Breast epithelium (tissue), 4 donors: Measurements from ENCODE around the gene FAF2. TPM values are rescaled to one million over a fixed set of nuclear protein-coding genes. Genes with fewer than 3 reads are reported as not detected.

ENCODE experiments used
- DNase-seq, 2 donors: peaks; one replicate each; pipeline ENCODE4 v3.0.0-alpha.2; 2019; ENCODE audit warnings: low spot score in 2 of 2
- H3K27ac ChIP-seq, 2 donors: fragments of 200-600 bp; sonication (generic) in 1 of 2; one replicate each; pipeline ENCODE4 v1.5.1; 2016 to 2019; ENCODE audit warnings: mild to moderate bottlenecking in 1 of 2
- H3K27me3 ChIP-seq, 2 donors: fragments of 200-600 bp; sonication (generic) in 1 of 2; one replicate each; pipeline versions ENCODE4 v1.5.1 to v1.6.0; 2017 to 2019; ENCODE audit warnings: control low read depth in 1 of 2, mild to moderate bottlenecking in 1 of 2
- H3K36me3 ChIP-seq: fragments of 200-600 bp; one replicate; pipeline ENCODE4 v1.5.1; 2019
- H3K4me1 ChIP-seq, 2 donors: fragments of 200-600 bp; sonication (generic); one replicate each; pipeline ENCODE4 v1.5.1; 2016 to 2019; ENCODE audit warnings: control low read depth in 1 of 2
- H3K4me3 ChIP-seq, 3 donors: fragments of 200-600 bp; sonication (generic); 1 replicate in 2 of 3; 2 replicates in 1 of 3; pipeline ENCODE4 v1.5.1; 2016 to 2019; ENCODE audit warnings: mild to moderate bottlenecking in 3 of 3, moderate library complexity in 2 of 3
- H3K9me3 ChIP-seq, 2 donors: fragments of 200-600 bp; sonication (generic) in 1 of 2; one replicate each; pipeline ENCODE4 v1.5.1; 2016 to 2019; ENCODE audit warnings: control low read depth in 1 of 2
- CTCF ChIP-seq, 3 donors: fragments of 450-650 bp; IDR thresholded peaks; one replicate each; pipeline ENCODE4 v1.5.1; 2016 to 2017; ENCODE audit warnings: antibody characterized with exemption in 3 of 3, mild to moderate bottlenecking in 3 of 3, moderate library complexity in 3 of 3
- POLR2A ChIP-seq: fragments of 450-650 bp; IDR thresholded peaks from one replicate; pipeline ENCODE4 v1.6.1; 2016; ENCODE audit warnings: antibody characterized with exemption, mild to moderate bottlenecking, moderate library complexity
- POLR2AphosphoS5 ChIP-seq, 3 donors: sonication (generic); formaldehyde crosslinking; IDR thresholded peaks; one replicate each; pipeline ENCODE4 v1.6.1; 2017; ENCODE audit warnings: antibody characterized with exemption in 3 of 3
- intact Hi-C: fragments of 100-400 bp; cut with DNase I; formaldehyde crosslinking; loops from one replicate; pipeline ENCODE4 v1.15.1; 2023; ENCODE audit warnings: low total_unique reads
- total RNA-seq, 3 donors: library from RNA; depleted of rRNA; stranded (reverse); fragments of >200 nt; gene quantifications; one replicate each; pipeline ENCODE4 v1.1.0, GENCODE V29; 2016

The FAF2 gene
- total RNA-seq, 3 donors from 2014 or later: 26.9 to 38.2 (median 28.5) TPM

GRCh38 chr5:176424181-176424580 lies 24.0 kb upstream of the FAF2 start:
- Histone ChIP-seq H3K27me3 (no peaks in the 10 kb centered on the region), H3K36me3 (no peaks in the 10 kb centered on the region), H3K9me3 (no peaks in the 10 kb centered on the region), H3K4me3 (no peak overlapping the region), H3K27ac (peak overlapping the region in 1 of 2 donors; percentile 76), H3K4me1 (no peaks in the 10 kb centered on the region)
- no peak for TF ChIP-seq POLR2A
- no peak for TF ChIP-seq CTCF (IDR thresholded peaks at IDR 0.05)
- no peak for TF ChIP-seq POLR2AphosphoS5 (IDR thresholded peaks at IDR 0.05)
- no peak for DNase-seq
- intact Hi-C loops: no loop called here

GRCh38 chr5:176425138-176425537 lies 23.0 kb upstream of the FAF2 start:
- intact Hi-C loops: no loop called here
- Histone ChIP-seq H3K4me1 (no peaks in the 10 kb centered on the region), H3K36me3 (no peaks in the 10 kb centered on the region), H3K27me3 (no peaks in the 10 kb centered on the region), H3K9me3 (no peaks in the 10 kb centered on the region), H3K27ac (peak overlapping the region in 1 of 2 donors; percentile 76), H3K4me3 (no peak overlapping the region)
- TF ChIP-seq CTCF (IDR thresholded peaks at IDR 0.05): no peak
- no peak for DNase-seq

GRCh38 chr5:176425791-176426190 lies 22.4 kb upstream of the FAF2 start:
- no peak for TF ChIP-seq POLR2AphosphoS5 (IDR thresholded peaks at IDR 0.05)
- TF ChIP-seq CTCF (IDR thresholded peaks at IDR 0.05): no peak
- TF ChIP-seq POLR2A: no peak
- H3K36me3 ChIP-seq: no peaks in the 10 kb centered on the region
- intact Hi-C loops: no loop called here
- H3K27me3 ChIP-seq: no peaks in the 10 kb centered on the region
- no peaks in the 10 kb centered on the region for H3K9me3 ChIP-seq
- H3K4me1 ChIP-seq: no peaks in the 10 kb centered on the region
- peak overlapping the region in 1 of 2 donors; percentile 76 for H3K27ac ChIP-seq
- no peak for DNase-seq
- H3K4me3 ChIP-seq: no peak overlapping the region

- TF ChIP-seq CTCF (IDR thresholded peaks at IDR 0.05) (no peak), POLR2A (no peak), POLR2AphosphoS5 (IDR thresholded peaks at IDR 0.05) (no peak)
- Histone ChIP-seq H3K9me3 (no peaks in the 10 kb centered on the region), H3K4me1 (no peaks in the 10 kb centered on the region), H3K27ac (no peak overlapping the region), H3K27me3 (no peaks in the 10 kb centered on the region), H3K36me3 (no peaks in the 10 kb centered on the region), H3K4me3 (no peak overlapping the region)
- intact Hi-C loops: no loop called here
- DNase-seq: no peak
Observed at GRCh38 chr5:176426876-176427275, 21.3 kb upstream of the FAF2 start.

- no peaks in the 10 kb centered on the region for H3K27me3 ChIP-seq
- TF ChIP-seq POLR2A (no peak), POLR2AphosphoS5 (IDR thresholded peaks at IDR 0.05) (no peak), CTCF (IDR thresholded peaks at IDR 0.05) (no peak)
Observed at GRCh38 chr5:176427971-176428370, 20.2 kb upstream of the FAF2 start.

More at GRCh38 chr5:176427971-176428370, 20.2 kb upstream of the FAF2 start:
- H3K9me3 ChIP-seq: no peaks in the 10 kb centered on the region
- H3K27ac ChIP-seq: no peak overlapping the region
- no peaks in the 10 kb centered on the region for H3K4me1 ChIP-seq
- no peak overlapping the region for H3K4me3 ChIP-seq
- DNase-seq: no peak
- intact Hi-C loops: no loop called here
- no peaks in the 10 kb centered on the region for H3K36me3 ChIP-seq
